ENCODE measurements around the gene CCDC32. TPM values are rescaled to one million over a fixed set of nuclear protein-coding genes. Genes with fewer than 3 reads are reported as not detected.

Gene CCDC32
- total and polyA plus RNA-seq, 2 of the 13 experiments (the other 11 are each of a cell fraction or from before 2014, with no cell fraction given): 10.8 to 23.2 TPM

DNA sequence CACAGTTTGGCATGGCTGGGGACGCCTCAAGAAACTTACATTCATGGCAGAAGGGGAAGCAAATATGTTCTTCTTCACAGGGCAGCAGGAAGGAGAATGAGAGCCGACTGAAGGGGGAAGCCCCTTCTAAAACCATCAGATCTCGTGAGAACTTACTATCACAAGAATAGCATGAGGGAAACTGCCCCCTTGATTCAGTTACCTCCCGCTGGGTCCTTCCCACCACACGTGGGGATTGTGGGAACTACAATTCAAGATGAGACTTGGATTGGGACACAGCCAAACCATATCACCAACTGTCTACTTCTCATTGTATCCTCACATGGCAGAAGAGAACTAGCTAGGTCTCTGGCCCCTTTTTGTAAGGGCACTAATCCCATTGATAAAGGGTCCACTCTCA, 30.5 kb downstream of the CCDC32 start:
- no peak overlapping the region for H2AFZ ChIP-seq (ENCODE audit: low read length)
- H4K20me1 ChIP-seq (ENCODE audit: insufficient read depth, low read length): no peaks in the 10 kb centered on the region
- TF ChIP-seq FOSL2 (CRISPR knock-in tag; IDR thresholded peaks at IDR 0.05): no peak
- TF ChIP-seq, protein P1, sequence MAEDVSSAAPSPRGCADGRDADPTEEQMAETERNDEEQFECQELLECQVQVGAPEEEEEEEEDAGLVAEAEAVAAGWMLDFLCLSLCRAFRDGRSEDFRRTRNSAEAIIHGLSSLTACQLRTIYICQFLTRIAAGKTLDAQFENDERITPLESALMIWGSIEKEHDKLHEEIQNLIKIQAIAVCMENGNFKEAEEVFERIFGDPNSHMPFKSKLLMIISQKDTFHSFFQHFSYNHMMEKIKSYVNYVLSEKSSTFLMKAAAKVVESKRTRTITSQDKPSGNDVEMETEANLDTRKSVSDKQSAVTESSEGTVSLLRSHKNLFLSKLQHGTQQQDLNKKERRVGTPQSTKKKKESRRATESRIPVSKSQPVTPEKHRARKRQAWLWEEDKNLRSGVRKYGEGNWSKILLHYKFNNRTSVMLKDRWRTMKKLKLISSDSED (CRISPR knock-in tag; IDR thresholded peaks at IDR 0.05): no peak
- TF ChIP-seq, protein P2, sequence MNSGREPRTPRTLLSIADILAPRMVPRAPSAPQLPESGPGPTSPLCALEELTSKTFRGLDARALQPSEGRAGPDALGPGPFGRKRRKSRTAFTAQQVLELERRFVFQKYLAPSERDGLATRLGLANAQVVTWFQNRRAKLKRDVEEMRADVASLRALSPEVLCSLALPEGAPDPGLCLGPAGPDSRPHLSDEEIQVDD (CRISPR knock-in tag; IDR thresholded peaks at IDR 0.05; ENCODE audit: borderline replicate concordance): no peak
- ChIA-PET CTCF (ENCODE audit: low intra/inter-chr PET ratio, low total read pairs) (no interaction called here), POLR2A (no interaction called here)
- no peaks in the 10 kb centered on the region for H3K79me2 ChIP-seq (ENCODE audit: insufficient read depth, low read length)
- in situ Hi-C loops (cut with HindIII; ENCODE audit: extremely low pct_ligation_motif_present, low pct_unique_long_range_greater_than_20kb): no loop called here
- H3K27me3 ChIP-seq (ENCODE audit: control insufficient read depth in 1 of 2, insufficient read depth in 2 of 2, low read length in 2 of 2): no peaks in the 10 kb centered on the region
- no peaks in the 10 kb centered on the region for H3K36me3 ChIP-seq (replicated peaks in 1 of 2; ENCODE audit: control insufficient read depth in 1 of 2, insufficient read depth in 2 of 2, low read length in 2 of 2)
- no peak overlapping the region for H3K9ac ChIP-seq (ENCODE audit: insufficient read depth, low read depth, low read length)
- no peak overlapping the region for H3K27ac ChIP-seq (ENCODE audit: extremely low read length, insufficient read depth, low read length)
- intact Hi-C loops (cut with micrococcal nuclease; ENCODE audit: unreplicated experiment): no loop called here
- BruUV-seq (replicated peaks): no TSS peak
- H3K4me3 ChIP-seq (replicated peaks in 1 of 3; ENCODE audit: insufficient read depth in 1 of 3, low read depth in 2 of 3, low read length in 3 of 3): no peak overlapping the region
- WGBS (ENCODE audit: low lambda C conversion rate): 68% methylated on average over 5 of the region's 5 CpGs
- DNase-seq (ENCODE audit: low spot score) (no peak), ATAC-seq (no peak), FAIRE-seq (no peak)
- H3K4me1 ChIP-seq (ENCODE audit: insufficient read depth, low read length): no peaks in the 10 kb centered on the region
- no peaks in the 10 kb centered on the region for H3K9me3 ChIP-seq (ENCODE audit: low read length)
- no peak overlapping the region for H3K4me2 ChIP-seq (ENCODE audit: low read depth, low read length)

DNA sequence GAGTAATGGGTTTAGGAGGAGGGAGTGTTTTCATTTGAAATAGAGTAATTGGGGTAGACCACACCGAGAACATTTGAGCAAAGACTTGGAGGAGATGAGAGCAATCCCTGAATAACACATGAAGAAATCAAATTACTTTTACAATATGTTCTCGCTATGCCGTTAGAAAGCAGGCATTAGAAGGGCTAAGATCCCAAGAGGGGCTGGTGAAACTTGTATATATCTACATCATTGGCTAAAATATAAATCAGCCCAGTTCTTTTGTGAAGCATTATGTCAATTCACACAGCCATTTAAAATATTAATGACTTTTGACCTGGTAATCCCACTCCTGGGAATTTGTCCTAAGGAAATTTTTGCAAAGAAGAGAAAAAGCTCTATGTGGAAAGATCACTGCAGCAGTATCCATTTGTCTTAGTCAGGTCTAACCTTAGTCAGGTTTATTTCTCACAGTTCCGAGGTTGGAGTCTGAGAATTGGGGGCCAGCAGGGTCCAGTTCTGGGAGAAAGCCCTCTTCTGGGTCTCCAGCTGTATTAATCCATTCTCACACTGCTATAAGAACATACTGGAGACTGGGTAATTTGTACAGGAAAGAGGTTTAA, 31.0 kb downstream of the CCDC32 start:
- no peak for DNase-seq (ENCODE audit: low spot score)
- in situ Hi-C loops (cut with HindIII; ENCODE audit: extremely low pct_ligation_motif_present, low pct_unique_long_range_greater_than_20kb) (no loop called here), intact Hi-C loops (cut with micrococcal nuclease; ENCODE audit: unreplicated experiment) (no loop called here)
- Histone ChIP-seq H3K27ac (ENCODE audit: extremely low read length, insufficient read depth, low read length) (no peak overlapping the region), H3K4me3 (replicated peaks in 1 of 3; ENCODE audit: insufficient read depth in 1 of 3, low read depth in 2 of 3, low read length in 3 of 3) (no peak overlapping the region), H3K9ac (ENCODE audit: insufficient read depth, low read depth, low read length) (no peak overlapping the region), H3K4me1 (ENCODE audit: insufficient read depth, low read length) (no peaks in the 10 kb centered on the region), H4K20me1 (ENCODE audit: insufficient read depth, low read length) (no peaks in the 10 kb centered on the region), H3K9me3 (ENCODE audit: low read length) (no peaks in the 10 kb centered on the region), H3K27me3 (ENCODE audit: control insufficient read depth in 1 of 2, insufficient read depth in 2 of 2, low read length in 2 of 2) (no peaks in the 10 kb centered on the region), H2AFZ (ENCODE audit: low read length) (no peak overlapping the region), H3K36me3 (replicated peaks in 1 of 2; ENCODE audit: control insufficient read depth in 1 of 2, insufficient read depth in 2 of 2, low read length in 2 of 2) (no peaks in the 10 kb centered on the region), H3K4me2 (ENCODE audit: low read depth, low read length) (no peak overlapping the region), H3K79me2 (ENCODE audit: insufficient read depth, low read length) (no peaks in the 10 kb centered on the region)
- no TSS peak for BruUV-seq (replicated peaks)
- ChIA-PET CTCF (ENCODE audit: low intra/inter-chr PET ratio, low total read pairs) (no interaction called here), POLR2A (no interaction called here)
- 87% methylated on average over 4 of the region's 4 CpGs for WGBS (ENCODE audit: low lambda C conversion rate)
- no peak for FAIRE-seq
- ATAC-seq: no peak
- no peak for TF ChIP-seq ASH2L (IDR thresholded peaks at IDR 0.05; ENCODE audit: insufficient read length, low read depth, low read length)
- TF ChIP-seq ZFP41 (CRISPR knock-in tag; IDR thresholded peaks at IDR 0.05; ENCODE audit: borderline replicate concordance): no peak
- TF ChIP-seq JARID2 (CRISPR knock-in tag; IDR thresholded peaks at IDR 0.05; ENCODE audit: insufficient replicate concordance): no peak
- no peak for TF ChIP-seq ZNF34 (CRISPR knock-in tag; IDR thresholded peaks at IDR 0.05; ENCODE audit: borderline replicate concordance)
- TF ChIP-seq, protein P3, sequence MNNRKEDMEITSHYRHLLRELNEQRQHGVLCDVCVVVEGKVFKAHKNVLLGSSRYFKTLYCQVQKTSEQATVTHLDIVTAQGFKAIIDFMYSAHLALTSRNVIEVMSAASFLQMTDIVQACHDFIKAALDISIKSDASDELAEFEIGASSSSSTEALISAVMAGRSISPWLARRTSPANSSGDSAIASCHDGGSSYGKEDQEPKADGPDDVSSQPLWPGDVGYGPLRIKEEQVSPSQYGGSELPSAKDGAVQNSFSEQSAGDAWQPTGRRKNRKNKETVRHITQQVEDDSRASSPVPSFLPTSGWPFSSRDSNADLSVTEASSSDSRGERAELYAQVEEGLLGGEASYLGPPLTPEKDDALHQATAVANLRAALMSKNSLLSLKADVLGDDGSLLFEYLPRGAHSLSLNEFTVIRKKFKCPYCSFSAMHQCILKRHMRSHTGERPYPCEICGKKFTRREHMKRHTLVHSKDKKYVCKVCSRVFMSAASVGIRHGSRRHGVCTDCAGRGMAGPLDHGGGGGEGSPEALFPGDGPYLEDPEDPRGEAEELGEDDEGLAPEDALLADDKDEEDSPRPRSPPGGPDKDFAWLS (CRISPR knock-in tag; IDR thresholded peaks at IDR 0.05; ENCODE audit: borderline replicate concordance): no peak
- TF ChIP-seq, protein P4, sequence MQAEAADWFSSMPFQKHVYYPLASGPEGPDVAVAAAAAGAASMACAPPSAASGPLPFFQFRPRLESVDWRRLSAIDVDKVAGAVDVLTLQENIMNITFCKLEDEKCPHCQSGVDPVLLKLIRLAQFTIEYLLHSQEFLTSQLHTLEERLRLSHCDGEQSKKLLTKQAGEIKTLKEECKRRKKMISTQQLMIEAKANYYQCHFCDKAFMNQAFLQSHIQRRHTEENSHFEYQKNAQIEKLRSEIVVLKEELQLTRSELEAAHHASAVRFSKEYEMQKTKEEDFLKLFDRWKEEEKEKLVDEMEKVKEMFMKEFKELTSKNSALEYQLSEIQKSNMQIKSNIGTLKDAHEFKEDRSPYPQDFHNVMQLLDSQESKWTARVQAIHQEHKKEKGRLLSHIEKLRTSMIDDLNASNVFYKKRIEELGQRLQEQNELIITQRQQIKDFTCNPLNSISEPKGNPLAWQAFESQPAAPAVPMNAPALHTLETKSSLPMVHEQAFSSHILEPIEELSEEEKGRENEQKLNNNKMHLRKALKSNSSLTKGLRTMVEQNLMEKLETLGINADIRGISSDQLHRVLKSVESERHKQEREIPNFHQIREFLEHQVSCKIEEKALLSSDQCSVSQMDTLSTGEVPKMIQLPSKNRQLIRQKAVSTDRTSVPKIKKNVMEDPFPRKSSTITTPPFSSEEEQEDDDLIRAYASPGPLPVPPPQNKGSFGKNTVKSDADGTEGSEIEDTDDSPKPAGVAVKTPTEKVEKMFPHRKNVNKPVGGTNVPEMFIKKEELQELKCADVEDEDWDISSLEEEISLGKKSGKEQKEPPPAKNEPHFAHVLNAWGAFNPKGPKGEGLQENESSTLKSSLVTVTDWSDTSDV (CRISPR knock-in tag; IDR thresholded peaks at IDR 0.05): no peak
- no peak for TF ChIP-seq NFE2 (CRISPR knock-in tag; IDR thresholded peaks at IDR 0.05)
- no peak for TF ChIP-seq FOXK2 (IDR thresholded peaks at IDR 0.05)
- no peak for TF ChIP-seq ZBTB1 (CRISPR knock-in tag; IDR thresholded peaks at IDR 0.05; ENCODE audit: borderline replicate concordance)
